Body of pancreas (tissue), 4 donors: ENCODE measurements around the gene PHAX. TPM values are rescaled to one million over a fixed set of nuclear protein-coding genes. Genes with fewer than 3 reads are reported as not detected.
A peak's percentile ranks its signal among the peaks of the same experiment; 100 is the strongest.

Source experiments
- ATAC-seq: fragments of 150-250 bp; one replicate; pipeline ENCODE4 v1.9.1; 2016
- DNase-seq, 4 donors: peaks; one replicate each; pipeline ENCODE4 v3.0.0-alpha.2; 2019
- H3K27ac ChIP-seq, 4 donors: fragments of 200-600 bp; sonication (generic); 1 replicate in 3 of 4; 2 replicates in 1 of 4; pipeline versions ENCODE4 v1.5.1 to v1.6.1; 2016 to 2019; ENCODE audit warnings: mild to moderate bottlenecking in 1 of 4, mixed read lengths in 1 of 4, moderate library complexity in 1 of 4
- H3K27me3 ChIP-seq, 2 donors: fragments of 200-600 bp; sonication (generic); one replicate each; pipeline ENCODE4 v1.6.0; 2016; ENCODE audit warnings: mild to moderate bottlenecking in 1 of 2
- H3K36me3 ChIP-seq, 2 donors: fragments of 200-600 bp; sonication (generic); replicated peaks in 1 of 2; 2 replicates each; pipeline ENCODE4 v1.5.1; 2016; ENCODE audit warnings: low read depth in 2 of 2; ENCODE audit not compliant: insufficient read depth in 1 of 2
- H3K4me1 ChIP-seq: fragments of 200-600 bp; sonication (generic); one replicate; pipeline ENCODE4 v1.6.0; 2016
- H3K4me3 ChIP-seq, 2 donors: fragments of 200-600 bp; sonication (generic); 1 replicate in 1 of 2; 2 replicates in 1 of 2; pipeline ENCODE4 v1.5.1; 2016 to 2019
- H3K9me3 ChIP-seq, 3 donors: fragments of 200-600 bp; sonication (generic); 1 replicate in 2 of 3; 2 replicates in 1 of 3; pipeline ENCODE4 v1.5.1; 2016
- CTCF ChIP-seq, 7 experiments: fragments of 450-650 bp in 4 of 7; fragments of 200-600 bp in 3 of 7; sonication (generic) in 3 of 7; IDR thresholded peaks; one replicate each; pipeline ENCODE4 v1.5.1; 2016 to 2019; ENCODE audit warnings: antibody characterized with exemption in 7 of 7
- POLR2A ChIP-seq, 3 donors: fragments of 450-650 bp; IDR thresholded peaks; one replicate each; pipeline ENCODE4 v1.6.1; 2016; ENCODE audit warnings: antibody characterized with exemption in 3 of 3, mild to moderate bottlenecking in 2 of 3
- WGBS, 2 donors: methylation state at CpG; one replicate each; pipeline ENCODE4 v1.1.5; 2017; 5-methylcytosine and 5-hydroxymethylcytosine counted together
- intact Hi-C: fragments of 100-400 bp; cut with DNase I; formaldehyde crosslinking; loops from one replicate; pipeline ENCODE4 v1.15.1; 2023
- total RNA-seq, 2 donors: library from RNA; depleted of rRNA; stranded (reverse); fragments of >200 nt; gene quantifications; one replicate each; pipeline ENCODE4 v1.1.0, GENCODE V29; 2016

The PHAX gene
- total RNA-seq, 2 donors from 2014 or later: 24.6 to 26.7 TPM

- no peak for ATAC-seq
- H3K4me3 ChIP-seq: no peak overlapping the region
- H3K27ac ChIP-seq: peak overlapping the region in 1 of 4 donors; percentile 27
- no peaks in the 10 kb centered on the region for H3K9me3 ChIP-seq
- peaks cover 20% of the 10 kb centered on the region for H3K4me1 ChIP-seq
- intact Hi-C loops: no loop called here
- TF ChIP-seq CTCF (IDR thresholded peaks at IDR 0.05): no peak
- no peak for TF ChIP-seq POLR2A (IDR thresholded peaks at IDR 0.05)
- DNase-seq: no peak
- H3K27me3 ChIP-seq: no peaks in the 10 kb centered on the region
- WGBS, 2 donors: 86 to 89% methylated on average over 1 of the region's 1 CpG
- H3K36me3 ChIP-seq: no peaks in the 10 kb centered on the region
Measured at GRCh38 chr5:126650463-126650862, 49.7 kb downstream of the PHAX start.

GRCh38 chr5:126651013-126651577 lies 50.3 kb downstream of the PHAX start:
- Histone ChIP-seq H3K4me3 (no peak overlapping the region), H3K36me3 (no peaks in the 10 kb centered on the region), H3K27me3 (no peaks in the 10 kb centered on the region), H3K27ac (peak overlapping the region in 2 of 4 donors; percentile 24 to 27), H3K9me3 (no peaks in the 10 kb centered on the region), H3K4me1 (peaks cover 20% of the 10 kb centered on the region)
- no peak for TF ChIP-seq CTCF (IDR thresholded peaks at IDR 0.05)
- TF ChIP-seq POLR2A (IDR thresholded peaks at IDR 0.05): no peak
- intact Hi-C loops: no loop called here
- no peak for ATAC-seq
- DNase-seq: no peak
- 19 to 28% methylated on average over 1 of the region's 1 CpG for WGBS, 2 donors

GRCh38 chr5:126656401-126657007 lies 55.8 kb downstream of the PHAX start:
- peaks cover 7% of the 10 kb centered on the region for H3K4me1 ChIP-seq
- TF ChIP-seq CTCF (IDR thresholded peaks at IDR 0.05): peak; percentile 39 to 82 (median 79)
- no peak for TF ChIP-seq POLR2A (IDR thresholded peaks at IDR 0.05)
- intact Hi-C loops: no loop called here
- no peaks in the 10 kb centered on the region for H3K9me3 ChIP-seq
- ATAC-seq (no peak), DNase-seq (no peak)
- no peaks in the 10 kb centered on the region for H3K36me3 ChIP-seq
- no peak overlapping the region for H3K4me3 ChIP-seq
- WGBS, 2 donors: 0% methylated on average over 5 of the region's 5 CpGs
- H3K27ac ChIP-seq: no peak overlapping the region
- no peaks in the 10 kb centered on the region for H3K27me3 ChIP-seq

- DNase-seq: no peak
- 63 to 78% methylated on average over 5 of the region's 5 CpGs for WGBS, 2 donors
- Histone ChIP-seq H3K4me3 (no peak overlapping the region), H3K4me1 (peaks cover 7% of the 10 kb centered on the region), H3K27me3 (no peaks in the 10 kb centered on the region), H3K9me3 (no peaks in the 10 kb centered on the region), H3K36me3 (no peaks in the 10 kb centered on the region), H3K27ac (no peak overlapping the region)
- TF ChIP-seq CTCF (IDR thresholded peaks at IDR 0.05): no peak
- TF ChIP-seq POLR2A (IDR thresholded peaks at IDR 0.05): no peak
- intact Hi-C loops: no loop called here
- ATAC-seq: no peak
Measured at GRCh38 chr5:126658561-126658960, 57.8 kb downstream of the PHAX start.
